Measurements from ENCODE around the gene PGM5.

Gene PGM5

DNA sequence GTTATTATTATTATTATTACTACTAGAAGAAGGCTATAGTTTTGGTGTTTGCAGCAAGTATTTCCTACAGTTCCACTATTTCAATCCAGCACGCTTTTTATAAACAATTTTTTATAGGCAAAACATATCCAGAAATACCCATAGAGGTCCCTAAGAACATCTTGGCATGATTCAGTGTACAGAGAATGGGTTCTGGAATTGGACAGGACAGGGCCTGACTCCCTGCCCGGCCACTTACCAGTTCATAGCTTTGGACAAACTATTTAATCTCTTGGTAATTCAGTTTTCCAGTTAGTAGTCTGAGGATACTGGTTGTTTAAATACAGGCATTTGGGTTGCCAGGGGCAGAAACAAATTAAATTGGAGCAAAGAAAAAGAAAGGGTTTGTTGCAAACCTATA, 91.2 kb downstream of the PGM5 start:
- Histone ChIP-seq H3K9me3 (no peaks in the 10 kb centered on the region), H3K4me1 (ENCODE audit: control insufficient read depth in 1 of 2, insufficient read depth in 1 of 2, low read depth in 1 of 2, low read length in 1 of 2) (no peaks in the 10 kb centered on the region), H3K36me3 (no peaks in the 10 kb centered on the region), H3K27me3 (no peaks in the 10 kb centered on the region), H3K4me3 (ENCODE audit: low read depth in 1 of 2, low read length in 1 of 2) (no peak overlapping the region), H3K27ac (no peak overlapping the region)
- TF ChIP-seq CTCF (IDR thresholded peaks at IDR 0.05), result no peak

GRCh38 chr9:68454579-68455334, 98.3 kb downstream of the PGM5 start:
- H3K9me3 ChIP-seq, result no peaks in the 10 kb centered on the region
- no peaks in the 10 kb centered on the region for H3K4me1 ChIP-seq (ENCODE audit: control insufficient read depth in 1 of 2, insufficient read depth in 1 of 2, low read depth in 1 of 2, low read length in 1 of 2)
- TF ChIP-seq CTCF (IDR thresholded peaks at IDR 0.05), result no peak
- H3K4me3 ChIP-seq (ENCODE audit: low read depth in 1 of 2, low read length in 1 of 2), result no peak overlapping the region
- no peaks in the 10 kb centered on the region for H3K36me3 ChIP-seq
- no peaks in the 10 kb centered on the region for H3K27me3 ChIP-seq
- H3K27ac ChIP-seq, result no peak overlapping the region

GRCh38 chr9:68455451-68455850, 99.0 kb downstream of the PGM5 start:
- Histone ChIP-seq H3K27ac (no peak overlapping the region), H3K4me1 (ENCODE audit: control insufficient read depth in 1 of 2, insufficient read depth in 1 of 2, low read depth in 1 of 2, low read length in 1 of 2) (no peaks in the 10 kb centered on the region), H3K4me3 (ENCODE audit: low read depth in 1 of 2, low read length in 1 of 2) (no peak overlapping the region), H3K9me3 (no peaks in the 10 kb centered on the region), H3K36me3 (no peaks in the 10 kb centered on the region), H3K27me3 (no peaks in the 10 kb centered on the region)
- no peak for TF ChIP-seq CTCF (IDR thresholded peaks at IDR 0.05)

- H3K4me1 ChIP-seq (ENCODE audit: control insufficient read depth in 1 of 2, insufficient read depth in 1 of 2, low read depth in 1 of 2, low read length in 1 of 2), result no peaks in the 10 kb centered on the region
- no peak for TF ChIP-seq CTCF (IDR thresholded peaks at IDR 0.05)
- H3K4me3 ChIP-seq (ENCODE audit: low read depth in 1 of 2, low read length in 1 of 2), result no peak overlapping the region
- no peaks in the 10 kb centered on the region for H3K9me3 ChIP-seq
- no peaks in the 10 kb centered on the region for H3K27me3 ChIP-seq
- no peaks in the 10 kb centered on the region for H3K36me3 ChIP-seq
- H3K27ac ChIP-seq, result no peak overlapping the region
Observed at GRCh38 chr9:68457803-68458202, 101.4 kb downstream of the PGM5 start.

- Histone ChIP-seq H3K9me3 (no peaks in the 10 kb centered on the region), H3K4me3 (ENCODE audit: low read depth in 1 of 2, low read length in 1 of 2) (no peak overlapping the region), H3K36me3 (no peaks in the 10 kb centered on the region), H3K27me3 (no peaks in the 10 kb centered on the region), H3K4me1 (ENCODE audit: control insufficient read depth in 1 of 2, insufficient read depth in 1 of 2, low read depth in 1 of 2, low read length in 1 of 2) (no peaks in the 10 kb centered on the region), H3K27ac (no peak overlapping the region)
- no peak for TF ChIP-seq CTCF (IDR thresholded peaks at IDR 0.05)
Observed at GRCh38 chr9:68458918-68459317, 102.5 kb downstream of the PGM5 start.
